GM21423 (cell line): Measurements from ENCODE around the gene DZIP1.

ENCODE experiments used
- ATAC-seq: cut with Tn5 transposase; IDR thresholded peaks from one replicate; pipeline ENCODE4 v1.9.1; 2021; ENCODE audit warnings: mild to moderate bottlenecking, moderate library complexity; ENCODE audit not compliant: unreplicated experiment

The DZIP1 gene

GRCh38 chr13:95552208-95552538 is 92.3 kb downstream of the DZIP1 start:
- ATAC-seq, result no peak

DNA sequence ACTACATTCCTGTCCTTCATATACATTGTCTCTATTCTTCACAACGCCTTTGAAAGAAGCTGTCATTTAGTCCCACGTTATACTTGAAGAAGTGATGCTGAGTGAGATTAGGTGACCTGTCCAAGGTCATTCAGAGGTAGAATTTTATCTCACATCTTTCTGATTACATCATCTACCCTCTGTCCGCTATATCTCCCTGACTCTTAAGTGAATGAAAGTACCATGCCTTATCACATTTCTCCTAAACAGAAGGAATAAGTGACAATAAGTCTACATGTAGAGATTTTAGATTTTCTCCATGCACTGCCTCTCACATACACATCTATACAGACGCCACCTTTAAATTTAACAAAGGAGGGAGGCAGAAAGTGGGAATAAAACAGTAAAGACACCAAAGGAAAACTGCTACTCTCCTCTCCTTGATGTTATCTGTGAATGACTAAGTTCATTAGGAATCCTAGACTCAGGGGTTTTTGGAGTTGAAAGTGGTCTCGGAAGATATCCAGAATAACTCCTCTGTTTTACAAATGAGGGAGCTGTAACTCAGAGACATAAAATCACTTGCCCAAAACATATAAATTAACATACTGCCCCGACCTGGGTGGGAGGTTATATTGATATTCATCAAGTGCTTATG is 96.9 kb downstream of the DZIP1 start:
- no peak for ATAC-seq

- ATAC-seq, result no peak
Observed at GRCh38 chr13:95546919-95547318, 97.6 kb downstream of the DZIP1 start.

DNA sequence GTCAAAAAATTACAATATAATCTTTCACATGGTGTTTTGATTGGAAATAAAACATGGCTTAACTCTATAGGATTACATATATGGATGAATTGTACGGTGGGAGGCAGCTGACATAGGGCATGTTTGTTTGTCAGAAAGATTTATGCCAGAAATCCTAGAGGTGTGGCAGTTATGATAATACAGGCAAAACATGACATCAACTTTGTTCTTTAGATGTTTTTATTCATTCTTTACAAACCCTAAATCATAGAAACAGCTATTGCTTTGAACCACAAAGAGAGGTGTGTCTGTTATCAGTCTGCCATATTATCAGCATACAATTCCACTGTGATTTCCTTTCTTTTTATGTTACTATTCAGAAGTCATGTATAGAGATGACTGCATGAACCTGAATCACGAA is 100.2 kb downstream of the DZIP1 start:
- ATAC-seq, result no peak

- ATAC-seq, result no peak
Observed at GRCh38 chr13:95541911-95542474, 102.5 kb downstream of the DZIP1 start.

DNA sequence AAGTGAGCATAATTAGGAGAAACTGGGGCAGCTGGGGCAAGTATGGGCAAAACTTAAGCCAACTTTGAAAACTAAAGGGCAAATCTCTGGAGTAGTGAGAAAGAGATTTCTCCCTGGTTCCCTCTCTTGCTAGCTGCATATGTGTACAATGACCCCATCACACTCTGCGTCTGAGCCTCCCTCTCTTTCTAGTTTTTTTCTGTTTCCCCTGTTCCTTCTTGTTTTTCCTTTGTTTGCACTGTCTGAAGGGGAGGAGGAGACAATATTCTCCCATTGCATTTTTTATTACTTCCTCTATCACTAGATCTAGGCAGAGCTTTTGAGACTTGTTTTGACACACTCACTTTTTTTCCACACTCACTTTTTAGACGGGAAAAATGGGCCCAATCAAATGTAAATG is 103.2 kb downstream of the DZIP1 start:
- ATAC-seq, result no peak

DNA sequence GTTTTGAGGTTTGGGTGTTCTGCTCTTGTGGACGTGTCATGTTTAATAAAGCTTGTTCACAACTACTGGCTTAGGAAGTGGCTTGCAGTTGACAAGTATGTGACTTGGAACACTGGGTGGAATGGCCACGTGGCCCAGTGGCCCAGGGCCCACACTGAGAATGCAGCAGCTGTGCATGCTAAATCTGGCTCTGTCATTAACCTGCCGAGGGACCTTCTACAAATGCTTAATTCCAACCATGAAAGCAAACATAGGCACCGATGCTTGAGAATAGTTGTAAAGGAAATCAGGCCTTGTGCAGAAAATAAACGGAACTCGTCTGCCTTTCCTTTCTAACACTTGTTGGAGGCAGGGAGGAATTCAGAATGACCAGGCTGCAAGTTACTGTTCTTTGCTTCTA is 103.6 kb downstream of the DZIP1 start:
- ATAC-seq, result no peak

DNA sequence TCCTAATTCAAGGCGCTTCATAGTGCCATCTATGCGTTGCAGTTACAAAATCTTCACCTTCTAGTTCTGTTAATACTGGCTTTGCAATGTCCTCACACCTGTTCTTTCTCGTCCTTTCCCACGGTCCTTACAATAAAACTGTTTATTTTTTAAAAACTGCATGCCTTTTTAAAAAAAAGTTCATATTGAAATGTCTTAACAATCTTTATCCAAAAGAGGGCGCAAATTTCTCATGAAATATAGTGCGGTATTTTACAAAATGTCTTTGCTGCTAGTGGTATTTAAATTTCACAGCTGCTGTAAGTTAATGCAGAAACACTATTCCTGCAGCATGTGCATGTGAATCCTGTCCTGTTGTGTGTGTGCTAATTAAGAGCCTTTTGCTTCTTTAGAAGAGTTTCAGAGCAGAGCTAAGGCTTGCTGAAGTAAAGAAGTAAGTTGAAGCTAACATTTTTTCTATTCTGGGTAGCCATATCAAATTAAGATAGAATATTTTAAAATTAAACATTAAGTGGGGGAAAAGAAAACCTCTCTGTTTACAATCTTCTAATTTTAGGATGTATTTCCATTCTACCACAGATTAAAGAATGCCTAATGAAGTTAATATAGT is 107.8 kb downstream of the DZIP1 start:
- no peak for ATAC-seq

DNA sequence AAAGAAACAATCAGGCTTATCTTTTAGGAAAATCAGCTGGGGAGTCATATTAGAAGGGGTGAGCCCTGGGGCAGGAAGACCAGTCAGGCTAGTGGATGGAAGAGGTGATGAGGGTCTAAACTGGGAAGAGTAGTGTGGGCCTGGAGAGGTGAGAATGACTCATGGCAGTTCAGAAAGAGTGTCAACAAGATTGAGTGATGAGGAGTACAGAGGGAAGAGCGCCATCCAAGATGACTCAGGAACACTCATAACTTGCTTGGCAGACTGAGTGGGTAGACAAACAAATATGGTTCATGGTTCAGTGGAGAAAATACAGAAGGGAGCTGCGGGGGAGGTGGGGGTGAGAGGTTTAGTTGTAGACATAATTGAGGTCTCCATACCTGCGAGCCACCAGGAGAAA is 109.3 kb downstream of the DZIP1 start:
- peak; percentile 44 for ATAC-seq

- ATAC-seq, result no peak
Observed at GRCh38 chr13:95533545-95534160, 110.9 kb downstream of the DZIP1 start.

DNA sequence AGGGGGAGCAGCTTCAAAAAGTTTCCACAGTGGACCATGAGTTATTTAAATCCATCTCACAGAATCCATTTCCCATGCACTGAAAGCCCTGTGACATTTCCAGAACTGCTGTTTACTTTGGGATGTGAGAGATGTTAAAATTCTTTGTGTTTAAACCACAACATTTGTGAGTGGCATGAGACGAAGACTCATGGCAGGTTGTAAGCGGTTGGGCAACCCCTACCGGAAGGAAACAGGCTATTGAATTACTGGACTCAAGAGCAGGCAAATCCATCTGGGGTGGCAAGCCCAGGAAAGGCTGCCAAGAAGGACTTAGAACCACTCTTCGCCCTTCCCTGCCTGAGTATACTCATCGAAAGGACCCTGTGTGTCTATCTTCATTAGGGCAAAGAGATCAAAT is 114.3 kb downstream of the DZIP1 start:
- no peak for ATAC-seq
